T-helper 1 cell treated with Interleukin-12 subunit alpha and Interleukin-12 subunit beta and Interleukin-4 antibody, amounts not matched to agents 30 μg/mL and 1 μg/mL, for 36 hours (primary cell): ENCODE data around the gene IL1RN.

Experiments used
- H3K27ac Mint-ChIP-seq: one replicate; pipeline ENCODE4 v1.8.0; 2021; ENCODE audit warnings: mild to moderate bottlenecking, mixed read lengths
- H3K27me3 Mint-ChIP-seq: one replicate; pipeline ENCODE4 v1.8.0; 2021; ENCODE audit warnings: low read depth, mixed read lengths
- H3K36me3 Mint-ChIP-seq: one replicate; pipeline ENCODE4 v1.8.0; 2021; ENCODE audit warnings: low read depth, mixed read lengths
- H3K4me1 Mint-ChIP-seq: one replicate; pipeline ENCODE4 v1.8.0; 2021; ENCODE audit warnings: low read depth, mixed read lengths
- H3K4me3 Mint-ChIP-seq: one replicate; pipeline ENCODE4 v1.8.0; 2021; ENCODE audit warnings: mild to moderate bottlenecking, moderate library complexity, mixed read lengths
- H3K9me3 Mint-ChIP-seq: one replicate; pipeline ENCODE4 v1.8.0; 2021; ENCODE audit warnings: mixed read lengths

Gene IL1RN, protein sequence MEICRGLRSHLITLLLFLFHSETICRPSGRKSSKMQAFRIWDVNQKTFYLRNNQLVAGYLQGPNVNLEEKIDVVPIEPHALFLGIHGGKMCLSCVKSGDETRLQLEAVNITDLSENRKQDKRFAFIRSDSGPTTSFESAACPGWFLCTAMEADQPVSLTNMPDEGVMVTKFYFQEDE

DNA sequence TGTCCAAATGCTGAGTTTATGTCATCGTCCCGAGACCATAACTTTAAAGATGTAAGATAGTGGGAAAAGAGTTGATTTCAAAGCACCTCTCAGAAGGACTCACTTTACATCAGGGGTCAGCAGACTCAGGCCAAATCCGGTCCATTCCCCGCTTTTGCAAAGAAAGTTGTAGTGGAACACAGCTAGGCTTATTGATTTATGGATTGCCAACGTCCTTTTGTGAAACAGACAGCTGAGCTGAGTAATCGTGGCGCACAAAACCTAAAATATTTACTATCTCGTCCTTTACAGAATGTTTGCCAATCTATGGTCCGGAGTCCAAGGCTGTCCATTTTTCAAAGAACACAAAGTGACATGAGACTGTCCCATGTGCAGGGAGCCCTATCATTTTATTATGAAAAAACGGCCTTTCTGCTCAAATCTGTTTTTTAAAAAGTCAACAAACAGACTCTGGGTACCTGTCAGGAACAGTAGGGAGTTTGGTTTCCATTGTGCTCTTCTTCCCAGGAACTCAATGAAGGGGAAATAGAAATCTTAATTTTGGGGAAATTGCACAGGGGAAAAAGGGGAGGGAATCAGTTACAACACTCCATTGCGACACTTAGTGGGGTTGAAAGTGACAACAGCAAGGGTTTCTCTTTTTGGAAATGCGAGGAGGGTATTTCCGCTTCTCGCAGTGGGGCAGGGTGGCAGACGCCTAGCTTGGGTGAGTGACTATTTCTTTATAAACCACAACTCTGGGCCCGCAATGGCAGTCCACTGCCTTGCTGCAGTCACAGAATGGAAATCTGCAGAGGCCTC, at the start of gene IL1RN:
Gene IL1RN (plus strand): TSS at position 754 of the 801 bp plus-strand sequence. CDS start 27 bp downstream, at position 781.
- Mint-ChIP-seq H3K36me3 (peaks cover 2% of the 10 kb centered on the region), H3K4me3 (no peak within 1 kb of the TSS), H3K4me1 (peaks cover 22% of the 10 kb centered on the region), H3K9me3 (no peaks in the 10 kb centered on the region), H3K27ac (no peak within 1 kb of the TSS), H3K27me3 (no peaks in the 10 kb centered on the region)

DNA sequence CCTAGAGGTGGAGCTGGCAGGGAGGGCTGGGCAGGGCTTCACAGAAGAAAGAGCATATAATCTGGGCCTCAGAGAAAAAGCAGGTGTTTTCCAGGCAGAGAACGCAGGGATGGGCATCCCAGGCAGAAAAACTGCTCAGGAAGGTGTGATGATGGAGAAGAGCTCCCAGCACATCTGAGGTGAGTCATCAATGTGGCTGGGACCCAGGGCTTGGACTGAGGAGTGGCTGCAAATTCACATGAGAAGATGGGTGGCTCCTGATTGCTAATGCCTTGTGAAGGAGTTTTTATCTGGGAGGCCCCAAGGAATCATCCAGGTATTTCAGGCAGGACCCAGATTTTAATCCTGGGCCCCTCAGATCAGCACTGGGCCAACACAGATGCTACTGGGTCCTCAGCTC, 49.5 kb upstream of the IL1RN start:
- Mint-ChIP-seq H3K36me3 (no peaks in the 10 kb centered on the region), H3K27me3 (peaks cover 3% of the 10 kb centered on the region), H3K4me3 (no peak overlapping the region), H3K9me3 (no peaks in the 10 kb centered on the region), H3K27ac (no peak overlapping the region), H3K4me1 (peaks cover 9% of the 10 kb centered on the region)

DNA sequence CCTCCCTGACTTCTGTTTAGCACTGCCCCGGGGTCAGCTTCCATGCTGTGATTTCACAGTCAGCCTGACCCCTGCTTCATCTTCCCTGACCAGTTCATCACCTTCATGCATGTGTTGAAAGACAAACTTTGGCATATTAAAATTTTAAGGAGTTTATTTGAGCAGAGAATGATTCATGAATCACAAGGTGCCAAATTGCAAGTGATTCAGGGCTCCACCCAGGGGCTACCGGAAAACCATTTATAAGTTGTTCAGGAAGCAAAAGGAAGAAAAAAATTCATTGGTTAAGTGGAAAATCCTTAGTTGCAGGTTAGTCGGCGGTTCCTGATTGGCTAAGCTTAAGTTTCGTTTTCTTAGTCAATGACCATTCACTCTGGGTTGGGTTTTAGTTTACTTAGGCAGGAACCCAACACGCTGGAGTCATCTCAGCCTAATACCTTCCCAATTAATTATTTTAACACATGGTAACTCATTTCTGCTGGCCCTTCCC, 49.0 kb upstream of the IL1RN start:
- no peaks in the 10 kb centered on the region for H3K36me3 Mint-ChIP-seq
- H3K27me3 Mint-ChIP-seq = peaks cover 3% of the 10 kb centered on the region
- H3K27ac Mint-ChIP-seq = peak overlapping the region; percentile 31
- H3K4me3 Mint-ChIP-seq = no peak overlapping the region
- peaks cover 9% of the 10 kb centered on the region for H3K4me1 Mint-ChIP-seq
- no peaks in the 10 kb centered on the region for H3K9me3 Mint-ChIP-seq

DNA sequence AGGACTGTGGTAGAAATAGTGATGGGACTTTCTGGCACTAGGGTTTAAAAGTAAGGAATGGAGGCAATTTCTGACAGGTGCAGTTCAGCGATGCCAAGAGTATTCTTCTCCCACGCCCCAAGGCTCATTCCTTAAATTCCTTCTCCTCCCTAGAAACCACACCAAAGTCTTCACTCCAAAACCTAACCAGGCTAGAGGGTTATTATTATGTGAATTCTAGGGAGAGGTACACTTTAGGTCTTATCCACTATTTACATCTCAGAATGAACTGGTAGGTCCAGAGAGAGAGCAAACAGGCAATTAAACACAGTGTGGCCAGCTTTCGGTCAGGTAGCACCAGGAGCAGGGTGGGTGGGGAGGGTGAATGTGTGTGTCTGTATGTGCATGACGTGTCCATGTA, 48.3 kb upstream of the IL1RN start:
- H3K36me3 Mint-ChIP-seq = no peaks in the 10 kb centered on the region
- H3K4me1 Mint-ChIP-seq = peaks cover 9% of the 10 kb centered on the region
- peaks cover 3% of the 10 kb centered on the region for H3K27me3 Mint-ChIP-seq
- H3K27ac Mint-ChIP-seq = no peak overlapping the region
- H3K4me3 Mint-ChIP-seq = no peak overlapping the region
- no peaks in the 10 kb centered on the region for H3K9me3 Mint-ChIP-seq

DNA sequence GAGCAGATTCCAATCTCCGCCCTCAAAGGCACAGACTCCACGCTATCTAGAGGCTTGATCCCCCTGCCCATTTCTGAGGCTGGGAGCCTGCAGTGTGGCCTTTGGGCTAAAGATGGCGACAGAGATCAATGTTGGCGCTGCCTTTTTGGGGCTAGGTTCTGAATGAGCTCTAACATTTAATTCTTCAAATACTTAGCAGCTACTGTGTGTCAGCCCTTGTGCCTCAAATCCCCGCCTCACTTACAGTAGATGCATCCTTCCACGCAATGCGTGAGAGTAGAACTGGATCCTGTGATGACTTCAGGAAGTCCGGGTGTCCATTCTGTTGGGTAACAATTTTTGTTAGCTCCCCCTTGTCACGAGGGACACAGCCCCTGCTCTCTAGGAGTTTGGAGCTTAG, 47.3 kb upstream of the IL1RN start:
- H3K9me3 Mint-ChIP-seq = no peaks in the 10 kb centered on the region
- no peak overlapping the region for H3K4me3 Mint-ChIP-seq
- H3K36me3 Mint-ChIP-seq = no peaks in the 10 kb centered on the region
- H3K27me3 Mint-ChIP-seq = peaks cover 3% of the 10 kb centered on the region
- no peak overlapping the region for H3K27ac Mint-ChIP-seq
- H3K4me1 Mint-ChIP-seq = peaks cover 9% of the 10 kb centered on the region

DNA sequence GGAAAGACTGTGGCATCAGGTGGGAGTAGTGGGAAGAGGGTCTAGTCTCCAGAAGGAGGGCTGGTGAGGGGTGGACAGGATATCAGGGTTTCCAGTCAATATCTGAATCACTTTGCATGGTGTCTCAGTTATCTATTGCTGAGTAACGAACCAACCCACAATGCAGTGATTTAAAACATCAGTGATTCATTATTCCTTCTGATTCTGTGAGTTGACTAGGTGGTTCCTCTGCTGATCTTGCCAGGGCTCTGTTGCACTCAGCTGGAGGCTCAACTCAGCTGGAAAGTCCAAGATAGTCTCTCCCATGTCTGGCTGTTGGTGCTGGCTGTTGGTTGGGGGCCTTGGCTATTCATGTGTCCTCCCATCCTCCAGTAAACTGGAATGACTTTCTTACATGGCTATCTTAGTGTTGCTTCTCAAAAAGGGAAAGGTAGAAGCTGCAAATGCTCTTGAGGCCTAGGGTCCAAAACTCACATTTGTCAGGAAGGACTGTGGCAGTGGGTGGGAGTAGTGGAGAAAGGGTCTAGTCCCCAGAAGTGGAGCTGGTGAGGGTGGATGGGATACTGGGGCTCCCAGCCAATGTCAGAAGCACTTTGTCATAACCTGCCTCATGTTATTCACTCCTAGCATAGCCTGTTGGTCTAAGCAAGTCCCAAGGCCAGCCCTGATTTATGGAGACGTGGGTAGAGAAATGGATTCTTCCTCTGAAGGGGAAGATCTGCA, 45.7 kb upstream of the IL1RN start:
- H3K4me1 Mint-ChIP-seq = peaks cover 9% of the 10 kb centered on the region
- peaks cover 3% of the 10 kb centered on the region for H3K27me3 Mint-ChIP-seq
- no peaks in the 10 kb centered on the region for H3K9me3 Mint-ChIP-seq
- no peak overlapping the region for H3K4me3 Mint-ChIP-seq
- no peak overlapping the region for H3K27ac Mint-ChIP-seq
- H3K36me3 Mint-ChIP-seq = no peaks in the 10 kb centered on the region

DNA sequence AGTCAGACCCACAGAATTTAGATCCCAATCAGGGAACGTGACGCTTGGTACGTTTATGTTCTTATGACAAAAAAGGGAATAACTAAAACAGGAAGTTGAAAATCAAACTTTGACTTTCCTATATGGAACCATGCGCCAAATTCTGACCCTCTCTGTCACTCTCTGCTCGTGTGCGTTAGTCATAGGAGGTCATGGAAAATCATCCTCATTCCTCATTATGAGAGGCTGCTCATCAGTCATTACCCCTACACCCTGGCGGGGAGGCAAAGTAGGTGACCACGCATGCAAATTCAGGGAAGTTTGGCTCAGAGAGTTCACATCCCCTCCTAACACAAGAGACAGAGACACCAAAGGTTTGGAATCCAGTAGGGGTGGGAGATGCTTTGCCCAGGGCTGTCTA, 44.1 kb upstream of the IL1RN start:
- Mint-ChIP-seq H3K36me3 (no peaks in the 10 kb centered on the region), H3K4me1 (peaks cover 7% of the 10 kb centered on the region), H3K9me3 (no peaks in the 10 kb centered on the region), H3K4me3 (no peak overlapping the region), H3K27ac (no peak overlapping the region), H3K27me3 (no peaks in the 10 kb centered on the region)

DNA sequence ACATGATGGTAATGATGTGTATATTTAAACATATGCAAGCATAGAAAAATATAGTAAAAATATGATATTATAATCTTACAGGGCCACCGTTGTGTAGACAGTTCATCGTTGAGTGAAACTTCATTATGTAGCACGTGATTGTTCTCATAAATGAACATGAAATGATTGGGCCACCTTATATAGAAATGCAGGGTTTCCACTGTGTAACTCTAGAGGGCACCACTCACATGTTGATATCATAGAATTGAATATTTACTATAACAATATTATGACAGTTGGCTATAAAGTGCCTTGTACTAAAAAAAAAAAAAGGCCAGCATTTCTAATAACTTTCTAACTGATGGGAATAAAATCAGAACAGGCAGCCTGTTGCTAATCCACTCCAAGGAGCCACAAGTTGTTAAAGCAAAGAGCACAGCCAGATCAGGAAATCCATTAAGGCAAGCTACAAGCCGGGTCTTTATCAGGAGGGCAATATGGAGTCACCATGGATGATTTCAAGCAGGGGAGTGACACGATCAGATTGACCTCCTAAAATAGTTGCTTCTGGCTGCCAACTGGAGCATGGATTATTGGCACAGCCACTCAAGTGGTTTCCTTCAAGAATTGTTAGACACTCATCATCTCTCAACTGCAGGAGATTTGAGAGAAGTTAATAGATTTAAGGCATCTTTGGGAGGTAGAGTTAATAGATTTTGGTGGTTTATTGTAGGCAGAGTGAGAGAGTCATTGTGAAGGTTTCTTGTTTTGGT, 43.0 kb upstream of the IL1RN start:
- no peaks in the 10 kb centered on the region for H3K36me3 Mint-ChIP-seq
- peaks cover 7% of the 10 kb centered on the region for H3K4me1 Mint-ChIP-seq
- H3K27me3 Mint-ChIP-seq = no peaks in the 10 kb centered on the region
- H3K27ac Mint-ChIP-seq = no peak overlapping the region
- no peaks in the 10 kb centered on the region for H3K9me3 Mint-ChIP-seq
- no peak overlapping the region for H3K4me3 Mint-ChIP-seq

DNA sequence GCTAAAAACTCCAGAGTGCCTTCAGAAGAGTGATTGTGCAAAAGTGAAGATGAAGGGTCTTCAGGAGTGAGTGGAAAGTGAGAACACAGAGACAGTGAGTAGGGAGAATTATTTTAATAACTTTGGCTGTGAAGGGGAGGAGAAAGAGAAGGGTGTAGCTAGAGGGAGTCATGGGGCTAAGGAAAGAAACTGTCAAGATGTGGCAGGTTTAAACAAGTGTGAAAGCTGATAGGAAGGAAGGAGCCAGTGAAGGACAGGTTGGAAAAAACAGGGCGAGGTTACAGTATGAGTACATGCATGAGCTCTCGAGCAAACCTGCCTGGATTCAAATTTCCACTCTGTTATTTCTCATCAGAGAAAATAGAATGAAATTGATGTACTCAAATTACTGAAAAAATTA, 41.9 kb upstream of the IL1RN start:
- Mint-ChIP-seq H3K36me3 (no peaks in the 10 kb centered on the region), H3K4me3 (no peak overlapping the region), H3K4me1 (peaks cover 7% of the 10 kb centered on the region), H3K27me3 (no peaks in the 10 kb centered on the region), H3K9me3 (no peaks in the 10 kb centered on the region), H3K27ac (no peak overlapping the region)

DNA sequence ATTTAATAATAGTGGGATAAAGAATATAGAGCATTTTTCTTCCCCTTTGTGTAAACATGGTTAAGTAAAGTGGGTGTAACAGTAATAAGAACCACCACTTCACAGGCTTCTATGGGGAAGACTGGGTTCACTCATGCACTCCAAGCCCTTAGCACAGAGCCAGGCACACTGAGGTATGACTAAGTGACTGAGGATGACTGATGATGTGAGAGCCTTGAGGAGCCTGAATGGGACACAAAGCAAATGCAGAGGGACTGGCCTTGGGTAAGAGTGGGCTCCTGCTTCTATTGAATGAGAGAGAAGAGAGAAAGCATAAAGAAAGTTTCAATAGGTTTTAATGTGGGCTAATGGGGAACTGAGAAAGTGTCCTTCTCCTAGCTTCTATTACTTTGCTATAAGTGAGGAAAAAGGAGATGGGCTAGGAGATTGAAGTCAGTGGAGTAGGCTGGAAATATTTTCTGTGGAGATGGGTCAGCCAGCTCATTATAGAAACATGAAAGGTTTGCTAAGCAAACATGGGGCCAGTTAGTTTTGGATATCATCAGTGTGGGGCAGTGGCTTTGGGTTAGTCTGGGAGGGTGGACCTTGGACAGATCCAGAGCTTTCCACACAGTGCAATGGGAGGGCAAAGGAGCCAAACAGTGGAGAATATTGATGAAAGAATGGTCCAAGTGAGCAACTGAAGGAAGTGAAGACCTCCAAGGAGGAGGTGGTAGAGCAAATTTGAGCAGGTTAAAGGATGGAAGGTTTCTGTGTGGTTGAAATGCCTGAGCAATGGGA, 39.0 kb upstream of the IL1RN start:
- Mint-ChIP-seq H3K4me1 (peaks cover 7% of the 10 kb centered on the region), H3K27ac (no peak overlapping the region), H3K4me3 (no peak overlapping the region)

DNA sequence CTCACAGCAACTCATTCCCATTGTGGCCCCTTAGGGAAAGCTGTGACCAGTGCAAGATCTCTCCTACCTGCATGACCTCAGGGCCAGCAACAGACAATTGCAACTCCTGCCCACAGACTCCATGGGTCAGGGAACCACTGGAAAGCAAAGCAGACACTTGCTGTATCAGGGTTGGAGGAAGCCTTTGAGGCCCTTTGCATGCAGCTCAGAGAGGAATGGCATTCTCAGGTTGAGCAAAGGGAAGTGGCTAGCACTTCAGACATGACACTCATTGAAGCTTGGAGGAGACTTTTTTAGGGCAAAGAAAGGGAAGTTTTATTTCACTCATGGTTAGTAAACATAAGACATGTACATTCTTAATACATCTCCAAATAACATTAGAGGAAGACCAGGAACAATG, 37.5 kb upstream of the IL1RN start:
- Mint-ChIP-seq H3K9me3 (peaks cover under 1% of the 10 kb centered on the region), H3K4me3 (no peak overlapping the region), H3K36me3 (no peaks in the 10 kb centered on the region), H3K27ac (no peak overlapping the region), H3K27me3 (no peaks in the 10 kb centered on the region), H3K4me1 (peaks cover 4% of the 10 kb centered on the region)

More for the DNA sequence above, 39.0 kb upstream of the IL1RN start:
- Mint-ChIP-seq H3K9me3 (no peaks in the 10 kb centered on the region), H3K27me3 (no peaks in the 10 kb centered on the region), H3K36me3 (no peaks in the 10 kb centered on the region)

DNA sequence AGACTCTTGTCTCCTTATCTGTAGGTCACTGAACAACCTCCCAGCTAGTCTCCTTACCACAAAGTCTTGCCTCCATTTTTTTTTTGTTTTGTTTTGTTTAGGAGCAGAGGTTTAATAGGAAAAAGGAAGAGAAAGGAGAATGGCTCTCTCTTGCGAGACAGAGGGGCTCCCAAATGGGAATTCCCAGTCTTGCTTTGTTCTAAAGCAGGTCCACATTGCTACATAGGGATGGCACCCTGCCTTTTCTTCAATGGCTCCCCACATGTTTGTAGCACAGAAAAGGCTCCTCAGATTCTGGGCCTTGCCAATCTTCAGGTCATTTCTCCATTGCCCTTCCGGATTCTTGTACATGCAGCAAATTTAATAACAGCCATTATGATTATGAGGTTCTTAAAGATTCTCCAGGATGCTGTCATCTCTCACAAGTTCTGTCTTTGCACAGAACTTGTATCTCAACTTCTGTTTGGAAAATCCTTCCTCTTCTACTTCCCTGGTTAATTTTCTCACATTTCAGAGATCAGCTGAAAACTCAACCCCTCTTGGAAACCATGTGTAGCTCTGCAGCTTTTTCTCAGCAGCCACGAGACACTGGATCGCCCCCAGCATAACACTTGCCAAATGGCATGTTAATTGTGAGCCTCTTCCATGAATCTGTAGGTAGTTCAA, 36.0 kb upstream of the IL1RN start:
- H3K27me3 Mint-ChIP-seq = no peaks in the 10 kb centered on the region
- H3K36me3 Mint-ChIP-seq = peaks cover 5% of the 10 kb centered on the region
- no peak overlapping the region for H3K27ac Mint-ChIP-seq
- H3K9me3 Mint-ChIP-seq = peaks cover 7% of the 10 kb centered on the region
- H3K4me3 Mint-ChIP-seq = no peak overlapping the region
- no peaks in the 10 kb centered on the region for H3K4me1 Mint-ChIP-seq

DNA sequence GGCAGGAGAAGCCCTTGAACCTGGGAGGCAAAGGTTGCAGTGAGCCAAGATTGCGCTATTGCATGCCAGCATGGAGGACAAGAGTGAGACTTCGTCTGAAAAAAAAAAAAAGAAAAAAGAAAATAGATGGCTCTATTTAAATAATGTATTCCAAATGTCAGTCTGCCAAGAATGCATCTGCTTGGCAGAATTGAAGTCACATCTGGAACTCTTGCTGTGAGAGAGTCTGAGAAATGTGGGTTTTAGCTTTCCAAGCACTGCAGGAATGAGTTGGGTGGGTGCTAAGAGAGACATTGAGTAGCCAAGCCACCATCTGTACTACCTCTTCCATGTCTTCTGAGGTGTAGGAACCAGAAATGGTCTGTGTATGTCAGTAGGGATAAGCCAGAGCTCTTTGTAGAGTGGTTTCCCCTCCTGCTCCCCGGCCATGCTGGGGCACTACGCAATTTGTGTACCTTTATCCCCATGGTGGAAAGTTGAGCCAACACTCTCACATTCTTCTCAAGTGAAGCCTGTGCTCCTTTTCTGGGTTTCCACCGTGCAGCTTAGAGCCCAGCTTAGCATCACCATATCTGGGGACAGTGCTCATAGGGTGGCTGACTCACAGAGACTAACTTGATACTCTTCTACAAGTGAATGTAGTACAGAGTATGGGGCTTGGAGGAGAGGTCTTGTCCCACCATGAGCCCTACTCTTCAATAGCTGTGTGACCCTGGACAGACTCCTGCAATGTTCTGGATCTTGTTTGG, 34.4 kb upstream of the IL1RN start:
- Mint-ChIP-seq H3K36me3 (peaks cover 15% of the 10 kb centered on the region), H3K4me1 (peaks cover 13% of the 10 kb centered on the region), H3K4me3 (no peak overlapping the region), H3K9me3 (peaks cover 21% of the 10 kb centered on the region), H3K27ac (no peak overlapping the region), H3K27me3 (no peaks in the 10 kb centered on the region)
